GM10847 (cell line): ENCODE measurements around the gene TUBB6.

Experiments
- POLR2A ChIP-seq: IDR thresholded peaks from 2 replicates; pipeline ENCODE4 v1.6.1; 2011; ENCODE audit not compliant: insufficient read length; ENCODE audit errors: extremely low read depth

The TUBB6 gene

DNA sequence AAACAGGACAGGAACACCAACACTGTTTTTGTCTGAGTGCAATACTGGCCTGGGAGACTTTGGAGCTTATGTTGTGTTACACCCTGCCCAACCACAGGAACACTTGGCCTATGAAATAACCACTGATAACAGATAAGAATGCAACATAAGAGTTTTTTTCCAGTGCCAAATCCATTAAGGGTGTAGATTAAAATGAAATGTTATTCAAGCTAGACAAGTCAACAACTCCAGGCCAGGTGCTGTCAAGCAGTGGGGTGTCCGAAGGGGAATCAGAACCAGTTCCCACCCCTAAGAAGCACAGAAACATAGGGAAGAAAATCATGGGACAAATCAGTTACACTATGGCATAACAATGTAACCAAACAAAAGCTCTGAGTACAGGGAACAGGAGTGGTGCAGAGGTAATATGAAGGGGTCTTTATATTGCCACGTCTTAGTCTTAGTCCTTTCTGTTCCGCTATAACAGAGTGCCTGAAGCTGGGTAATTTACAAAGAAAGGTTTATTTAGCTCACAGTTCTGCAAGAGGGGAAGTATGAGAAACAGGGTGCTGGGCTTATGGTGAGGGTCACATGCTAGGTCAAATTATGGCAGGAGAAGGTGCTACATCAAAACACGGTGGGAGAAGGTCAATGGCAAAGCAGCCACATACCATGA, 65.2 kb downstream of the TUBB6 start:
- no peak for TF ChIP-seq POLR2A

DNA sequence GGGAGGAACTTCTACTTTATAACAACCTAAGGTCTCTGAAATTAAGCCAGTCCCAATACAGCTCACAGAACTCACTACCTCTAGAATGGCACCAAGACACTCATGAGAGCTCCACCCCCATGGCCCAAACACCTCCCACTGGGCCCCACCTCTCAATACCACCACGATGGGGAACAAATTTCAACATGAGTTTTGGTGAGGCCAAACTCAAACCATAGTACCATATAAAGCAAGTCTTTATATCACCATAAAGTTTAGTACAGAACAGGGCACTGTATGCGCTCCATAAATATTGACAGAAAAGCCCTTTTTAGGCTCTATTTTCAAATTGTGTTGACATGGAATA, 65.7 kb downstream of the TUBB6 start:
- no peak for TF ChIP-seq POLR2A

DNA sequence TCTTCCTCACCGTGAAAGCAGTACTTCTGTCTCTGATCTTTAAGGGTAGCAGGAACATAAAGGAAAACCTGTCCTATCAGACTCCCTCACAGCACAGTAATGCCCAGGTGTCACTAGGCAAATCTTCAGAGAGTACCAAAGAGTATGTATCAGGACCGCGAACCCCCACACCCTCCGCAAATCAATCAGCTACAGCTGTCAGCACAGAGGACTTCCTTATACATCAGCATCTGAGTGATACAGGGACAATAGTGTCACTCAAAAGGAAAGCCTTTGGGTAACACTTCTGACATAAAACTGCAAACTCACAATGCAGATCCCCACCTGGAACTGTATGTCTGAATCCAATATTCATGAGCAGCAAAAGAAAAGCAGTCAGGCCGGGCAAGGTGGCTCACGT, 66.4 kb downstream of the TUBB6 start:
- TF ChIP-seq POLR2A, result no peak
